IPS-15b (cell line): ENCODE measurements around the gene FUT8.
"Not testable (repeated sequence)": the region's sequence is repeated elsewhere in the genome, so short reads cannot be mapped to it uniquely, and the experiment has no call there.

ENCODE experiments used
- H3K27me3 ChIP-seq: one replicate; pipeline ENCODE4 v1.6.1; 2013; ENCODE audit warnings: low read length; ENCODE audit not compliant: control insufficient read depth, insufficient read depth
- H3K36me3 ChIP-seq: one replicate; pipeline ENCODE4 v1.6.1; 2013; ENCODE audit warnings: low read length; ENCODE audit not compliant: control insufficient read depth, insufficient read depth
- H3K4me1 ChIP-seq: one replicate; pipeline ENCODE4 v1.6.1; 2013; ENCODE audit warnings: mild to moderate bottlenecking, low read length; ENCODE audit not compliant: control insufficient read depth, insufficient read depth
- H3K4me3 ChIP-seq: one replicate; pipeline ENCODE4 v1.5.1; 2013; ENCODE audit warnings: low read depth, low read length
- H3K9ac ChIP-seq: one replicate; pipeline ENCODE4 v1.6.1; 2013; ENCODE audit warnings: low read depth, mild to moderate bottlenecking, low read length
- H3K9me3 ChIP-seq: one replicate; pipeline ENCODE4 v1.6.1; 2013; ENCODE audit warnings: mild to moderate bottlenecking, low read length; ENCODE audit not compliant: control insufficient read depth, insufficient read depth

The FUT8 gene

DNA sequence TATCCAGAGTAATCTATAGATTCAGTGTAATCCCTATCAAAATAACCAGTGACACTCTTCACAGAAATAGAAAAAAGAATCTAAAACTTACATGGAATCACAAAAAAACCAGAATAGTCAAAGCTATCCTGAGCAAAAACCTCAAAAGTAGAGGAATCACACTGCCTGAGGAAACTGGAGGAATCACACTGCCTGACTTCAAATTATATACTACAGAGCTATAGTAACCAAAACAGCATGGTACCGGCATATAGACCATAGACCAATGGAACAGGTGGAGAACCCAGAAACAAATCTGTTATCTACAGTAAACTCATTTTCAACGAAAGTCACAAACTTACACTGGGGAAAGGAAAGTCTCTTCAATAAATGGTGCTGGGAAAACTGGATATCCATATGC lies 244.0 kb downstream of the FUT8 start:
- no peaks in the 10 kb centered on the region for H3K27me3 ChIP-seq
- H3K36me3 ChIP-seq, result no peaks in the 10 kb centered on the region
- H3K9me3 ChIP-seq, result no peaks in the 10 kb centered on the region
- H3K4me1 ChIP-seq, result no peaks in the 10 kb centered on the region
- H3K4me3 ChIP-seq, result no peak overlapping the region
- no peak overlapping the region for H3K9ac ChIP-seq

DNA sequence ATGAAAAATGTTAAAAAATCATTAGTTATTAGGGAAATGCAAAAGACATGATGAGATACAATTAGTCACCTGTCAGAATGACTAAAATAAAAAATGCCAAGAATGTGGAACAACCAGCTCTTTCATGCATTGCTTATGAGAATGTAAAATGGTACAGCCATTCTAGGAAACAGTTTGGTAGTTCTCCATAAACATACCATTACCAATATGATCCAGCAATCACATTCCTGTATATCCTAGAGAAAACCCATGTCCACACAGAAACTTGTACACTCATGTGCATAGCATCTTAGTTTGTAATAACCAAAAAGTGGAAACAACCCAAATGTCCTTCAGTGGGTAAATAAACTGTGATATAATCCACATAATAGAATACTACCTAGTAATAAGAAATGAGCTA lies 245.7 kb downstream of the FUT8 start:
- Histone ChIP-seq H3K9me3 (no peaks in the 10 kb centered on the region), H3K4me3 (no peak overlapping the region), H3K4me1 (no peaks in the 10 kb centered on the region), H3K27me3 (no peaks in the 10 kb centered on the region), H3K36me3 (no peaks in the 10 kb centered on the region), H3K9ac (no peak overlapping the region)

DNA sequence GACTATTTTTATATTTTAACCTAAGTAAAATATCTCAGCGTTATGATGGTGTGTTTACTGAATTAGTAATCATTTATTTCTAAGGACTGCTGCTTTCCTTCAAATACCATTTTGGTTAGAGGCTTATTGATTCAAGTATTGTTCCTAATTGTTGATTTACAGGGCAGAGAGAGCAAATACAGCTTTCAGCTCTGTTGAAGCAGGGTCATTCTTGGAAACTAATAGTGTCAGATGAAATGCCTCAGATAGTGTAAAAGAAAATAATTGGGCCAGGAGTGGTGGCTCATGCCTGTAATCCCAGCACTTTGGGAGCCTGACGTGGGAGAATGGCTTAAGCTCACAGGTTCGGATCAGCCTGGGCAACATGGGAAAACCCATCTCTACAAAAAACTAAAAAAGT lies 249.3 kb downstream of the FUT8 start:
- Histone ChIP-seq H3K36me3 (no peaks in the 10 kb centered on the region), H3K4me1 (peaks cover 7% of the 10 kb centered on the region), H3K4me3 (no peak overlapping the region), H3K9me3 (no peaks in the 10 kb centered on the region), H3K27me3 (no peaks in the 10 kb centered on the region), H3K9ac (no peak overlapping the region)

DNA sequence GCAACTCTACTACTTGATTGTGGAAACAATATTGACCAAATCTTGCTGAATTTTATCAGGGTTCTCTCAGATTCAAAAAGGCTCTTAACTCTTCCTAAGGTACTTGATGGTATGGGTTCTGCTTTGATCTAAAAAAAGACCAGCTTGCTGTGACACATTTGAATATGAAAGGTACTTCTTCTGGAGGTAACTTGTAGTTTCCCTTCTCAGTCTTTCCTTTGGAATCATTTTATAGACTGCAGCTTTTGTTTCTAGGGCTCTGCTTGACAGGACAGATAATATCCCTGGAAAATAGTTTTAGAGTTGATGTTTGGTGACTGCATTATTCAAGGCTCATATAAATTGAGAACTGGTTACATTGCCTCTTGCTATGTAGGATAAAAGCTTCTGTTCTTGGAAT lies 251.9 kb downstream of the FUT8 start:
- no peaks in the 10 kb centered on the region for H3K27me3 ChIP-seq
- no peak overlapping the region for H3K4me3 ChIP-seq
- no peaks in the 10 kb centered on the region for H3K36me3 ChIP-seq
- no peak overlapping the region for H3K9ac ChIP-seq
- no peaks in the 10 kb centered on the region for H3K9me3 ChIP-seq
- peaks cover 7% of the 10 kb centered on the region for H3K4me1 ChIP-seq

DNA sequence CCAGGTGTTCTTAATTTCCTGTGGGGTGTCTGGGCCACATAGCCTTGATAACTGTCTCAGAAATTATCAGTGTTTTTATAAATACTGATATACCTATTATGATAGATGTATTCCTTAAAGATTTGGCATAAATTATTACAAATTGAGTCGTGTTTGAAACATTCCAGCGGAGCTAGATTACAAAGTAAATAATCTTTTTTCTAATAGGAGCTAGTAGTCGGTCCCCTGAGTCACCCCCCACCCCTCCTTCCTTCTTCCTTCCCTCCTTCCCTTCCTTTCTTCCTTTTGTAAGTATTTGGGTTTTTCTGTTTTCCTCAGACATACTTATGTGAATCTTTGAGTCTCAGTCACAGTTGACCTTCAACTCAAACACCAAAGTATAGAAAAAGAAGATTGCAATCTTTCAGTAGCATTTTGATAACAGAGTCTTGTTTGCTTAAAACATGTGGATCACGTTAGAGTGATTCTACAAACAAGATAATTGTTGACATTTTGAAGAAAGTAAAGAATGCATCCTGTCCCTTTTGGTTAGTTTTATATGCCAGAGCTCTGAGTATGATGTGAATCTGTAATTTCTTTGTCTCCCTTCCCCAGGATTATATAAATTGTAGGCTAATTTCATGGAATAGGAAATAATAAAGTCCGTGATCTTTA lies 264.0 kb downstream of the FUT8 start:
- Histone ChIP-seq H3K36me3 (no peaks in the 10 kb centered on the region), H3K9me3 (no peaks in the 10 kb centered on the region), H3K9ac (no peak overlapping the region), H3K27me3 (no peaks in the 10 kb centered on the region), H3K4me3 (no peak overlapping the region), H3K4me1 (no peaks in the 10 kb centered on the region)

DNA sequence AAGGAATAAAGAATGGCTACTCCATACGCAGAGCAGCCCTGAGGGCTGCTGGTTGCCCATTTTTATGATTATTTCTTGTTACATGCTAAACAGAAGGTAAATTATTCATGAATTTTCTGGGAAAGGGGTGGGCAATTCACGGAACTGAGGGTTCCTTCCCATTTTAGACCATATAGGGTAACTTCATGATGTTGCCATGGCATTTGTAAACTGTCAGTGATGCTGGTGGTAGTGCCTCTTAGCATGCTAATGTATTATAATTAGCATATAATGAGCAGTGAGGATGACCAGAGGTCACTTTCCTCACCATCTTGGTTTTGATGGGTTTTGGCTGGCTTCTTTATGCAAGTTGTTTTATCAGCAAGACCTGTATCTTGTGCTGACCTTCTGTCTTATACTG lies 273.0 kb downstream of the FUT8 start:
- H3K9ac ChIP-seq, result no peak overlapping the region
- H3K9me3 ChIP-seq, result no peaks in the 10 kb centered on the region
- H3K4me3 ChIP-seq, result no peak overlapping the region
- no peaks in the 10 kb centered on the region for H3K27me3 ChIP-seq
- no peaks in the 10 kb centered on the region for H3K36me3 ChIP-seq
- H3K4me1 ChIP-seq, result peaks cover 13% of the 10 kb centered on the region

DNA sequence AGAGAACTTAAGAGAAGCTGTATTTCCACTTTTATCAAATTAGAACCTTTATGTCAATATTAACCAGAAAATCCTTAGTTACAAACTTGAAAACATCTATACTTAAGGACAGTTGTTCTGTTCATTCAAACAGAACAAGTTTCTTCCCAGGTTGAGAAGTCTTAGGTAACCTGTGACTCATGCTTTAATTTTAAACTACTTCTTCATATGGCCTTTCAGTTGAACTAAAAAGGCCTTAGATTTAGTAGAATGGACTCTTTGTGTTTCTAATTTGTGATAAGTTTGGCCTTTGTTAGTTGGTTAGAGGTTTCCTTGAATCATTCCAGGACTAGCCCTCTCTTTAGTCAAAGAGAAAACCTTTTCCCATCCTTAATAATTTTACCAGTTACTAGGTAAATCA lies 274.2 kb downstream of the FUT8 start:
- peaks cover 17% of the 10 kb centered on the region for H3K4me1 ChIP-seq
- no peaks in the 10 kb centered on the region for H3K27me3 ChIP-seq
- no peak overlapping the region for H3K4me3 ChIP-seq
- H3K36me3 ChIP-seq, result no peaks in the 10 kb centered on the region
- H3K9ac ChIP-seq, result no peak overlapping the region
- no peaks in the 10 kb centered on the region for H3K9me3 ChIP-seq

DNA sequence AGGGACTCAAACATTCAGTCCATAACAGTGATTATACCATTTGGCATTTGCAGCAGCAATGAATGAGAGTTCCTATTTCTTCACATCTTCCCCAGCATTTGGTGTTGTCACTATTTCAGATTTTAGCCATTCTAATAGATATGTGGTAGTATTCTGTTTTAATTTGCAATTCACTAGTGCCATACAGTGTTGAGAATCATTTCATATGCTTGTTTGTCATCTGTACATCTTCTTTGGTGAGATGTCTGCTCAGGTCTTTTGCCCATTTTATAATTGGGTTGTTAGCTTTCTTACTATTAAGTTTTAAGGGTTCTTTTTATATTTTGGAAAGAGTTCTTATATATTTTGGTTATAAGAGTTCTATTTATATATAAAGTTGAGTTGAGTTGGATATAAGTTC lies 276.5 kb downstream of the FUT8 start:
- Histone ChIP-seq H3K9me3 (peaks cover 5% of the 10 kb centered on the region), H3K27me3 (no peaks in the 10 kb centered on the region), H3K4me3 (no peak overlapping the region), H3K9ac (no peak overlapping the region), H3K4me1 (peaks cover 17% of the 10 kb centered on the region), H3K36me3 (no peaks in the 10 kb centered on the region)

DNA sequence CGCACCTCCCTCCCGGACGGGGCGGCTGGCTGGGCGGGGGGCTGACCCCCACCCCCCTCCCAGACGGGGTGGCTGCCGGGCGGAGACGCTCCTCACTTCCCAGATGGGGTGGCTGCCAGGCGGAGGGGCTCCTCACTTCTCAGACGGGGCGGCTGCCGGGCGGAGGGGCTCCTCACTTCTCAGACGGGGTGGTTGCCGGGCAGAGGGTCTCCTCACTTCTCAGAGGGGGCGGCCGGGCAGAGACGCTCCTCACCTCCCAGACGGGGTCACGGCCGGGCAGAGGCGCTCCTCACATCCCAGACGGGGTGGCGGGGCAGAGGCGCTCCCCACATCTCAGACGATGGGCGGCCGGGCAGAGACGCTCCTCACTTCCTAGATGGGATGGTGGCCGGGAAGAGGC lies 280.0 kb downstream of the FUT8 start:
- not testable (repeated sequence) for H3K36me3 ChIP-seq, H3K4me3 ChIP-seq, H3K27me3 ChIP-seq, H3K9ac ChIP-seq, H3K9me3 ChIP-seq, H3K4me1 ChIP-seq

DNA sequence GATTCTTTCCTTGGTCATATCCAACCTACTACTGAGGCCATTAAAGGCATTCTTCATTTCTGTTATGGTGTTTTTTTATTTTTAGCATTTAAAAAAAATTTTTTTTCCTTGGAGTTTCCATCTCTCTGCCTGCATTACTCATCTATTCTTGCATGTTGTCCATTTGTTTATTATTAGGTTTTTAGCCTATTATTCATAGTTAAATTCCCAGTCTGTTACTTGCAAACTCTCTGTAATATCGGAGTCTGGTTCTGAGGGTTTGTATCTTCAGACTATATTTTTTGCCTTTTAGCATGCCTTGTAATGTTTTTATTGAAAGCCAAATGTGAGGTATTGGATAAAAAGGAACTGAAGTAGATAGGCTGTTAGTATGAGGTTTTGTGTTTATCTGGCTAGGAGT lies 284.3 kb downstream of the FUT8 start:
- Histone ChIP-seq H3K4me1 (no peaks in the 10 kb centered on the region), H3K4me3 (no peak overlapping the region), H3K9ac (no peak overlapping the region), H3K9me3 (peaks cover 5% of the 10 kb centered on the region), H3K27me3 (no peaks in the 10 kb centered on the region), H3K36me3 (no peaks in the 10 kb centered on the region)

DNA sequence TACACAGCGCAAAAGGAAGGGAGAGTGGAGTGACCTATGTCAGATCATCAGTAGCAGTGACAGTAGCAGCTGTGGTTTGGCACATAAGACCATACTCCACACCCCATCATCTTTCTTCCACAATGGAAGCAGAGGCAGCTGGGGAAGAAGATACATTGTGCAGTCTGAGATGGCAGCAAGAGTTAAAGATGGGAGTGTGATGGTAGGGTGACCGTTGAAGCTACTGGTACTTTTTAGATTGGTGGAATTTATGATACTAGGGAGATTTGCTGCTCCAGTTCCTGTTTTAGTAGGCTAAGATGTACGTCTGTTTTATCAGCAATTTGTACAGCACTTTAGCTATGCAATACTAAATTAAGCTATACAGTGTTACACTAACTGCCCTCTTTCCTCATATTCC lies 291.0 kb downstream of the FUT8 start:
- Histone ChIP-seq H3K4me1 (peaks cover 14% of the 10 kb centered on the region), H3K4me3 (no peak overlapping the region), H3K9me3 (no peaks in the 10 kb centered on the region), H3K36me3 (no peaks in the 10 kb centered on the region), H3K27me3 (no peaks in the 10 kb centered on the region), H3K9ac (no peak overlapping the region)

DNA sequence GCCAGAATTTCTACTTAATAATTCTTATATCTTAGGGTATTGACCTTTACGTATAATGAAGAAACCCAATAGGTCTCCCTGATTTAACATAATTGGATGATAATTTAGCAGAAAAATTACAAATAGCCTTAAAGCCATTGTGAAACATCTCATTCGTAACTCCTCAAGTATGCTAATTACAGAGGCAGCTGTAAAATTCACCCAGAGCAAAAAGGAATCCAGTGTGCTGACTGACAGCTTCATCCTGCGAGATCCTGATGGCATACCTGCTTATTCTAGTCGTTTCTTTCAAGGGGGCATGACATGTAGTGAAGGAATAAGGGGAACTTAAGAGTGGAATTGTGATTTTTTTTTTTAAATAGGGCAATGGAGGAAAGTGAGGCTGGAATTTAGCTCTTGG lies 291.5 kb downstream of the FUT8 start:
- Histone ChIP-seq H3K36me3 (no peaks in the 10 kb centered on the region), H3K9ac (no peak overlapping the region), H3K27me3 (no peaks in the 10 kb centered on the region), H3K4me3 (no peak overlapping the region), H3K4me1 (peaks cover 14% of the 10 kb centered on the region), H3K9me3 (no peaks in the 10 kb centered on the region)
